CD4-positive, alpha-beta T cell treated with Interferon alpha-2 for 1 hour (primary cell): ENCODE data around the gene CALML4.
"Not testable (repeated sequence)": the region's sequence is repeated elsewhere in the genome, so short reads cannot be mapped to it uniquely, and the experiment has no call there.

Experiments
- DNase-seq, 2 donors: peaks; one replicate each; pipeline ENCODE4 v3.0.0-alpha.2; 2020 to 2022

Gene CALML4, protein sequence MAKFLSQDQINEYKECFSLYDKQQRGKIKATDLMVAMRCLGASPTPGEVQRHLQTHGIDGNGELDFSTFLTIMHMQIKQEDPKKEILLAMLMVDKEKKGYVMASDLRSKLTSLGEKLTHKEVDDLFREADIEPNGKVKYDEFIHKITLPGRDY

DNA sequence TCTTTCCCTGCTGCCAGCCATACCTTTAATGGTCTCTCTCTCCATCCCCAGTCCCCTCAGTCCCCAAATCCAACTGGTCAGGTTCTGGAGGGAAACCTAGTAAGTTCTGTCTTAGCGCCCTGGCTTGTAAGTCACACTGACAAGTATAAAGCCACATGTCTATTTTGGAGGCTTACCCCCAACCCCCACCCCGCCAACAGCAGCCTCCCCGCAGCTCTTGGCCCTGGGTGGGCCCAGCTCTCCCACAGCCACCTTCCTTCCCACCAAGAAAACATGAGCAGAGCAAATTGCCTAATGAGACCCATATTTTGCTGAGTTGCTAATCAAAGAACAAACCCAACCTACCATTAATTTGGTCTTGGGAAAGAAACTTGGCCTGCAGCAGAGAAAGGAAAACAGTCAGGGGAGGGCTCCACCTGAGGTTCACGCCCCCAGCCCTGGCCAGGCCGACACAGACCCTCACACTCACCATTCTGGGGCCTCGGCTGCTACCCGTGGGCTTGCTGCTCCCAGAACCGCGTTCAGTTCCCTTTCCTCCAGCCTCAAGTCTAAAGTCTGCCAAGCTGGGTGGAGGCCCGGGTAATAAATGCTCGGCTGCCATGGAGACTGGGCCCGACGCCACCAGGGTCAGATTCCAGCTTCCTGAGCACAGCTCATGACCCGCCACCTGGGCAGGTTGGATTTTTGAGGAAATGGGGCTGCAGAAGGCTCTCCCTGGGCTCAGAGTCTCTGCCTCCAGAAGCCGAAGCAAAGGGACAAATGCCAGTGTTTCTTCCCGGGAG, at the start of gene CALML4:
CALML4 (minus strand) TSS at position 557 of the 782 bp plus-strand sequence; CDS start at position 472, 85 bp downstream.
- no peak for DNase-seq

DNA sequence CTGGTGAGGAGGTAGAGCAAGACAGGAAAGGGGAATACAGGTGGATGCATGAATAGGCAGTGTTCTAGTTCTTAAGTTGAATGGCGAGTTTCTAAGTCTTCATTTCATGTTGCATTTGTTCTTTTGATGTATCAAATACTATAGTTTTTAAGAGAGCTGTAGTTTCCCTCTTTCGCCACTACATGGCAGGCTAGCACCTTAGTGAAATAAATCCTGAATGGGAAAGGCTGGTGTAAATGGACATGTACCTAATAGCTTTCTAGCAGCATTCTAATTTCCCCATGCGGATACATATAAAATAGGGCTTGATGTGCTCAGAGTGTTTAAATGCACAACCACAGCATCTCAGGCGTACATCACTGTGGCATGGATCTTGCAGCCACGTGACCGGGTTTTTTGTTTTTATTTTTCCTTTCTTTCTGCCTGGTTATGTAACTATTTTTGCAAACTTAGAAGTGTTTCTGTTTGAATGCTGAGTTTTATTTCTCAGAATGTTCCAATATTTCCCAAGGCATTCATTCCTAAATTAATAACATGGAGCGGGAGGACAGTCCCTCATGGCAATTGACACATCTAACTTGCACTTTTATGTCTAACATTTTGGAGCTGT, 47.9 kb upstream of the CALML4 start:
- DNase-seq, result peak; percentile 34 to 73

DNA sequence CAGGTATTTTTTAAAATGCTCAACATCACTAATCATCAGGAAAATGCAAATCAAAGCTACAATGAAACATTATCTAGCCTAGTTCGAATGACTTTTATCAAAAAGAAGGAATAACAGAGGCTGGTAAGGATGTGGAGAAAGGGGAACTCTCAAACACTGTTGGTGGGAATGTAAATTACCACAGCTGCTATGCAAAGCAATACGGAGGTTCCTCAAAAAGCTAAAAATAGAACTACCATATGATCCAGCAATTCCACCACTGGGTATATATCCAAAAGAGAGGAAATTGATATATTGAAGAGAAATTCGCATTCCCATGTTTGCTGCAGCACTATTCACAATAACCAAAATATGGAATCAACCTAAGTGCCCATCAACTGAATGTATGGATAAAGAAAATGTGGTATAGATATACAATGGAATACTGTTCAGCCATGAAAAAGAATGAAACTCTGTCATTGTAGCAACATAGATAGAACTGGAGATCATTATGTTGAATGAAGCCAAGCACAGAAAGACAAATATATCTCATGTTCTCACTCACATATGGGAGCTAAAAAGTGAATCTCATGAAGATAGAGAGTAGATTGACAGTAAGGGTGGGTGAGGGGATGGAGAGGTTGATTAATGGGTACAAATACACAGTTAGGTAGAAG, 44.1 kb upstream of the CALML4 start:
- no peak for DNase-seq

DNA sequence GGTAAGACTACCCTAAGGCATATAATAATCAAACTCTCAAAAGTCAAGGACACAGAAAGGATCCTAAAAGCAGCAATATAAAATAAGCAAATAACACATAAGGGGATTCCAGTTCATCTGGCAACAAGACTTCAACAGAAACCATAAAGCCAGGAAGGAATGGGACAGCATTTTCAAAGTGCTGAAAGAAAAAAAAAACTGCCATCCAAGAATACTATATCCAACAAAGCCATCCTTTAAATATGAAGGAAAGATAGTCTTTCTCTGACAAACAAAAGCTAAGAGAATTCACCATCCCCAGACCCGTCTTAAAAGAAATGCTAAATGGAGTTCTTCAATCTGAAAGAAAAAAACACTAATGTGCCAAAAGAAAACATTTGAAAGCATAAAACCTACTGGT, 39.1 kb upstream of the CALML4 start:
- DNase-seq, result no peak

DNA sequence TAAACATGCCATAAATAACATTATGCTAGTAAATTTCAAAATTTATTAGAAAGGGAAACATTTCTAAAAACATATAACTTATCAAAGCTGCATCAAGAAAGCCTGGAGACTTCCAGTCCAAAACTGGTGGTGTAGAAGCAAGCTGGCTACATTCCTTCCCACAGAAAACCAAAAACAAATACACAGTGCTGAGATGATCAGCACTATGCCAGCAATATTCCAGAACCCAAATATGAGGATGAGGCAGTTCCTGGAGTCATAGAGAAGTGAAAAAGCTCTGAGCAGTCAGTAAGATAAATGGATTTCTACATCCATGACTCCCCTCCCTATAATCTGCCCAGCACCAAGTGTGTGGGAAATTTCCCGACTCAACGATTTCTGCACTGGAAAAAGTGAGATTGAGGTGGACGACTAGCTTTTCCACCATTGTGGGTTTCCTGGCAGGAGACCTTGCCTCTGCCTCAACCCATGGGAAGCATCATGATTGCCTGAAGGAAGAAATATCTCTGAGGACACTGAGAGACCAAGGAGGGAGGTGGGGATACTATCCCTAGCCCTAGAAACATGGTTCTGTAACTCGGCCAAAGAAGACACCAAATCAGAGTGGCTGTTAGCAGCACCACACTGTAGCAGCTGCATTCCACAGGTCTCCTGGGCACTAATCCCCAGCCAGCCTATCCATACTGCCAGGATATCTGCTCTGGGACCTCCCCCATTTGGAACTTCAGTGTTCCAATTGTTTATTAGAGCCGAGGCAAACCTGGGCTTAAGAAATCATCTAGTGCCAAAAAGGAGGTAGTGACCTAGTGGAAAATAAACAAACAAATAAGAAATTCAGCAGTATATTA, 36.2 kb upstream of the CALML4 start:
- DNase-seq, result no peak

DNA sequence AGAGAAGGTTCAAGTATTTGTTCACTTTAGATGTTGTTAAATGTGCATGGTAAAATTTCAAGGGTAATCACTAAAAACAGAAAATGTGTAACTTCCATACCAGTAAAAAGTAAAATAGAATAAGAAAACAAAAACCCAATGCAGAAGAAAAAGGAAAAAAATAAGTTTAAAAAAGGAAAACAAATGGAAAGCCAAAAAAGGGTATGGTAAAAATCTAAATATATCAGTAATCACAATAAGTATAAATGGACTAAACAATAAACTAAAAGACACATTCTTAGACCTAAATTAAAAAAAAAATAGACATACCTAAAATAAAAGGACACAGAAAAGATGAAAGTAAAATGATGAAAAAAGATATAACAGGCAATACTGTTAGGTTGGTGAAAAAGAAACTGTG, 33.9 kb upstream of the CALML4 start:
- no peak for DNase-seq

DNA sequence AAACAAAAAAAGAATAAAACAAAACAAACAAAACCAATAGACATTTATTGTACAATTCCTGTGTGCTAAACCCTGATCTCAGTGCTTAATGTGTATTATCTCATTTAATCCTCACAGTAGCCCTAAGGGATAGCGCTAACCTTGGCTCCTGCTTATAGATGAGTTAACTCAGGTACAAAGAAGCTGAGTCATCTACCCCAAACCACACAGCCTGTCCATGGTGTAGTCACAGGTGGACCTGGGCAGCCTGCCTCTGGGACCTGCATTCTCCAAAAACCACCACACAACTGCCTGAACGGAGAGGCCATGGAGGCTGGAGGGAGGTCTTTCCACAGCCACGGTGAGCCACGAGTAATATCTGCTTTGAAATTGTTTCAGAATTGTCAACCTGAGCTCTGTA, 29.9 kb upstream of the CALML4 start:
- DNase-seq, result no peak

DNA sequence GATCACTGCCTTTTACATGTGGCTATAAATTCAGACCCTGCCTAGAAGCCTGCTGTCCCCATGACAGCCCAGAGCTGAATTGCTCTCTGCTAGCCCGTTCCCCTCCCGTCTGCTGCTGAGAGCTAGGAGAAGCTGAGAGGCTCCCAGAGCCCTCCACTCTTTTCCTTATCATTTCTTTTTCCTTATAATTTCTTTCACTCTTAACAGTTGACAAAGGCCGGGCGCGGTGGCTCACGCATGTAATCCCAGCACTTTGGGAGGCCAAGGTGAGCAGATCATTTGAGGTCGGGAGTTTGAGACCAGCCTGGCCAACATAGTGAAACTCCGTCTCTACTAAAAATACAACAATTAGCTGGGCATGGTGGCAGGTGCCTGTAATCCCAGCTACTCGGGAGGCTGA, 29.4 kb upstream of the CALML4 start:
- DNase-seq, result not testable (repeated sequence)

DNA sequence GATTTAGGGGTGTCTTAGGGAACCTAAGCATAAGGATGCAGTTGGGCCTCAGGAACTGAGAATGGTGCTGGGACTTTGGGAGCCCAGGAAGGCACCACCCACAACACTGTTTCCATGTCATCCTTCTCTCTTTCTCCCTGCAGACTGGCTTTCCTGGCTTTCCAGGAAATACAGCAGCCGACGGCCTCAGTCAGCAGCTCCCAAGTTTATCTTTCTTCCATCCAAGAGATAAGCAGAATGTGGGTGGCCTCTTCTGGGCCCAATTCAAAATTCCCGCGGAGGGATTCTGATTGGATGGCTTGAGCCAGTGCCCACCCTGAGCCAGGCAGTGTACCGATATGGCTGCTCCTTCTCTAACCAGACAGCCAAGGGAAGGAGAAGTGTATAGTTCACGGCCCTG, 28.9 kb upstream of the CALML4 start:
- DNase-seq, result no peak

DNA sequence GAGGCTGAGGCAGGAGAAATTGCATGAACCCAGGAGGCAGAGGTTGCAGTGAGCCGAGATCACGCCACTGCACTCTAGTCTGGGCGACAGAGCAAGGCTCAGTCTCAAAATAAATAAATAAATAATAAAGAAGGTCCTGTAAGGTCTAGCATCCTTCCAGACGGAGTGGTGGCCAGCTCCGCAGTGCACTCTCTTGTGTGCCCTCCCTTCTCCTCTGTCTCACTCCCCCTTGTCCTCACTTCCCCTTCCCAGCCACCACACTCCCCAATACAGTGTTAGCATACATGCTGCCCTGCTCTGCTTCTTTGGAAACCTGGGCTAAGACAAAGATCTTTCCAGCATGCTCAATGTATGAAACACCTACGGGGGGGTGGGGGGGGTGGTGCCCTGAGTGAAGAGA, 27.8 kb upstream of the CALML4 start:
- DNase-seq, result no peak

DNA sequence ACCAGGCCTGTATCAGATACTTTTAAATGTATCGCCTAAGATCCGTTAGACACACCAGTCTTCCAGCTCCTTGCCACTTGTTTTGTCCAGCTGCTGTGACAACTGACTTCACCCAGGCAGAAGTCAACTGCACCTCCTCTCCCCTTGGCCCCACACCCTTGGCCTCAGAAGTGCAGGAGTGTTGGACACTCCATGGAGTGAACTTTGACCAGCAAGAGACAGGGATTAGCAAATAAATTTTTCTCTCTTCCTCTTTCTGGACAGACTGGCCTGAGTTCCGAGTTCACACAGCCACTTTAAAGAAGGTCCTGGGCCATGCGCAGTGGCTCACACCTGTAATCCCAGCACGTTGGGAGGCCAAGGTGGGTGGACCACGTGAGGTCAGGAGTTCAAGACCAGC, 27.3 kb upstream of the CALML4 start:
- no peak for DNase-seq

DNA sequence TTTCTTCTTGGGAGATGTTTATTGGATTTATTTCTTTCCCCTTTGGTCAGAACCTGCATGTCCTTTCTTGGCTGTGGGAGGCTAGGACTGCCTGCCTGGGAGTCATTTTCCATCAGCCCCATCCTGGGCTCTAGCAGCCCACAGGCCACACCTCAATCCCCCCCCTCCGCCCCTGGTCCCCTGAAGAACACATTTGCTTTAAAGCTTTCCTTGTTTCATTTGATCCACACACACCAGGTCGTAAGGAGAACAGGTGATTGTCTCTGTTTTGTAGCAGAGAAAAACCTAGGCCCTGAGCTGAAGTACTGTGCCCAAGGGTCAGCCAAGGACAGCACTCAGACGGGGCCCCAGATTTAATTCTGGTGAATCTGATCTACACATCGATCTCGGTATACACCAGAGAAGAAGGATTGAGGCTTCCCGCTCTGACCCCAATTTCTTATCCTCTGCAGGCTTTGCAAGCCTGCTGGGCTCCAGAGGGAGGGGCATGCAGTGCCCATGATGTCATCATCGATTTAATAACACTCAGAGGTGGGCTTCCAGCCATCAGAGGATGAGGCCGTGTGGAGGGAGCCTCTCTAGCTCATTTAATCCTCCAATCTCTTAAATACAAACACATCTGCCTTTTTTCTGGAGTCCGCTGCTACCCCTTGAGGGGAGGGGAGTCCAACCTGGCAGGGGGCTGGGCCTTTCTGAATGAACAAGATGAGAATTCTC, 26.1 kb upstream of the CALML4 start:
- no peak for DNase-seq

DNA sequence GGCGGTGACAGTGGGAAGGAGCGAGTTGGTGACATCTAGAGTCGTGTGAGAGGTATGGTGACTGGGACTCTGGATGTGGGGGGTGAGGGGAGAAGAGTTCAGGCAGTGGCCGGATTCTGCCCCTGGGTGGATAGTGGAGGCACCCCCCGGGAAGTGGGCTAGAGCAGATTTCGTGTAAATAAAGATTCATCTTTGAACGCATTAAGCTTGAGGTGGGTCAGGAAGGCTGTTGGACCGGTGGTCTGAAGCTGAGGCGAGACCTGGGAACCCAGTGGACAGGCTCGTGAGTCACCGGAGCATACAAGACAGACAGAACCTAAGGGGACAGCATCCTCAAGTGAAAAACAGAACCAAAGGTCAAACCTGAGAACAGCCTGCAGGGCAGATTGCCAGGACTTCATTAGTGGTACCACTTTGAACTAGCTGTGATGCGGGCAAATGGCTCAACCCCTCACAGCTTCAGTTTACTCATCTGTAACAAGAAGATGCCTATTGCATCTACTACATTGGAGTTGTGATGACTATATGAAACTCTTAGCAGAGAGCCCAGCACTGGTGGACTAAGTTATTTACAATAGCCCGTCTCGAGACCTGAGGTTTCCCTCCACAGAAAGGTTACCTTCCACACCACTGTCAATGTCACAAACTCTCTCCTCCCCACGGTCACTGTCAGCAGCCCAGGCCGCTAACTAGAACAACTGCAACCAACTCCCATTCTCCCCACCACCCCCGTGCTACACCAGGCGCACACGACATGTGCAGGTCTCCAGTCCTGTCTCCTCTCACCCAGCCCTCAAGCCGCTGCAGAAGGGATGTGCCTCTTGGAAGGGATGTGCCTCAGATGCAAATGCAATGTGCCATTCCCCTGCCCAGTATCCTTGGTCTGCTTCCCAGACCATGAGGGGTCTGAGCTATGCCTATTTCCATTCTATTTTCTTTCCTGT, 25.3 kb upstream of the CALML4 start:
- no peak for DNase-seq

DNA sequence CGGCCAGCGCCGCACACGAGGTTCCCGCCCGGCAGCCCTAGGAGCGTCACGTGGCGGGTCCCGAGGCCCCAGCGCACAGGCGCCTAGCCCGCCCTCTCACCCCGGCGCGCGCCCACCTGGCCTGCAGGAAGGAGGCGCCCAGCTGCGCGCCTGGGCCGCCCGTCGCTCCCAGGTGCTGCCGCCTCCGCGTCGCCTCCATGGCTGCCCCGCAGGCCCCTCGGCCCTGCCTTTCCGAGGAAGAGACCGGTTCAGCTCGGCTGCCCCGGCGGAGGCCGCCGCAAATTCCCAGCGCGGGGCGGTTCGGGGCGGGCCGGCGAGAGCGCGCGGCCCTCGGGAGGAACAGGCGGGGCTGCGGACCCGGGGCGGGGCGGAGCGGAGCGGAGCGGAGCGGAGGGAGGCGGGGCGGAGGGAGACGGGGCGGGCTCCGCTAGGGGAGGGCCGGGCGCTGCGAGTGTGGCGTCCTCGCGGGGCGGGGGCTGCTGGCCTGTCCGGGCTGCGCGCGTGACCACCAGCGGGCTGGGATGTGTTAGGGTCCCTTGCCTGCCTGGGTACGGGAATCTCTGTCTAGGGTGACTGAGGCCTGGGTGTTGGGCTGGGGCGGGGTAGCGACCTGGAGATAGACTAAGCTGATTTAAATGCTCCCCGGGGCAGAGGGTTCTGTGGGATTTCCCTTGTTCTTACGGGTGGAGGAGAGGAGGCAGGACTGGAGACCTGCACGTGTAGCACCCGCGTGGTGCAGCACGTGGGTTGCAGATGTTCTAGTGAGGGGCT, 24.4 kb upstream of the CALML4 start, which contains the start of gene CLN6:
CLN6 (minus strand) TSS at position 343 of the 771 bp plus-strand sequence; CDS start at position 199, 144 bp downstream.
- peak; percentile 78 to 81 for DNase-seq

DNA sequence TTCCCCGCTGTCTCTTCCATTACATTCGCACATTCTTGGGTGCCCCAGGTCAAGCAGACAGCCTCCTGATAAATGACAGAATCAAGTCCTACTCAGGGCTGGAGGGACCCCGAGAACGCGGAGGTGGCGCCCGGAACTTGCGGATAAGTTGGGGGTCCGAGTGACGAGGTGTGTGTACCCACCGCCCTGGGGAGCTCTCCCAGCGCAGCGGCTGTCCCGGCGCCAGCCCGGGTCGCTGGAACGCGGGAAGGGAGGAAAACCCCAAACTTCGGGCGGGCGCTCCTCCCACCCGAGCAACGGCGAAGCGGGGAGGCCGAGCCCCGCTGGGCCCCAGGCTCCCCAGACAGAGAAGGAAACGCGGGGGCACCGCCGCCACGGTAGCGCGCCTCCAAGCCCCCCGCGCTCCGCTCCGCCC, 23.8 kb upstream of the CALML4 start:
- peak in 1 of 2 donors; percentile 17 for DNase-seq

DNA sequence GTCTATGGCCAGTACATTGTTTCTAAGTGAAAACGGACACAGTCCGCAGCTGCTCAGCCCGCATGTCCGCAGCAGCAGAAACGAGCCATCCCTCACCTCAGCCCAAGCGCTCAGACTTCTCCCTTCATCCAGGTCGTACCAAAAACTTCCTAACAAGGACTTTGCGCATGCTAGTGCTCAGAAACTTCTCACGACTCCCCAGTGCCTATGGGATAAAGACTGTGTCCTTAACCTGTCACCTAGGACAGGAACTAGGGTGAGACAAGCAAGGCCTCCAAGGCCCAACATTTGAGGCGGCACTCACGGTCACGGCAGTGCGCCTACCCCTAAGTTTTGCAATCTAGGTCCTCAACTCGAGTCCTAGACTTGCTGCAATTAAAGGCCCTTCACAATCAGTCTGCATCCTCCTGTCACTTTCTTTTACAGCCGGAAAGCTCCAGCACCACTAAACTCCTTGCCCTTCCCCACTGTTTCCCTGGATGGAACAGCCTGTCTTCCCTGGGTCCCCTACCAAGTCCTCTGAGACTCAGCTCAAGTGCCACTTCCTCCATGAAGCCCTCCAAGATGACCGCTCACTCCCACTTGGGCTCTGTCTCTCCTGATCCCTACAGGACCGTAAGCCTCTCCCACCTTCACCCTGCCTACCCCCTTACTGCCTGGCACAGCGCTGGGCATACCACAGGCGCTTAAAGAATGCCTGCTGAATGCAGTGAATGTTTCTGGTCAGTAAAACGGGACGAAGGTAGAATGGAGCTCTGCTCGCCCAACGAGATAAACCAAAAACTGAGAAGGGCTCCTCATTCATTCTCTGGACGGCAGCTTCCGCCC, 23.2 kb upstream of the CALML4 start:
- no peak for DNase-seq

DNA sequence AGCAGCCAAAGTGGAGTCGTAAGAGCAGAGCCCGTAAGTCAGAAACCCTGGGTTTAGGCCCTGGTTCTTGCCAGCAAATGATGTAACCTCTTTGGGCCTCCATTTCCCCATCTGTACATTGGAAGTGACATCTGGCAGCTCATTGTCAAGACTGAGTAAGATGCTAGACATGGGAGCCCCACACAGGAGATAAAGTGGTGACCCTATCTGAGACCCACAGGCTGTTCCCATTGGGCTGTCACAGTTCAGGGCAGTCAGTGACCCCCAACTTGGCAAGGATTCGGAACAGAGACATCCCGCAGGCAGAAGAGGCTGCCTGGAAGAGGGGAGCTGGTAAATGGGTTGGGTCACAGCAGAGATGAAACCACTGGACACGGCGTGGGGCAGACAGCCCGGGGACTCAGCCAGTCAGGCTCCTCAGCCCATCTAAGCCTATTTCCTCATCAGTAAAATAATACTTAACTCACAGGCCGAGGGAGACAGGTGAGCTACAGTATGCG, 22.6 kb upstream of the CALML4 start:
- DNase-seq, result no peak

DNA sequence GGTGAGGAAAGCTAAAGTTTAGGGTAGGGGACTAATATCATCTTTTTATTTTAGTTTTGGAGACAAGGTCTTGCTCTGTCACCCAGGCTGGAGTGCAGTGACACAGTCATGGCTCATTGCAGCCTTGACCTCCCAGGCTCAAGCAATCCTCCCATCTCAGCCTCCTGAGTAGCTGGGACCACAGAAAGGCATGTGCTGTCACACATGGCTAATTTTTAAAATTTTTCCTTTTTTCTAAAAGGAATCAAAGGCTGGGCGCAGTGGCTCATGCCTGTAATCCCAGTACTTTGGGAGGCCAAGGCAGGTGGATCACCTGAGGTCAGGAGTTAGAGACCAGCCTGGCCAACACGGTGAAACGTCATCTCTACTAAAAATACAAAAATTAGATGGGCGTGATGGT, 20.3 kb upstream of the CALML4 start:
- DNase-seq, result not testable (repeated sequence)
